GM12878 (cell line): ENCODE measurements around the gene LRIT2. TPM values are rescaled to one million over a fixed set of nuclear protein-coding genes. Genes with fewer than 3 reads are reported as not detected.

Source experiments
- ATAC-seq: fragments of 200-7000 bp; cut with Tn5 transposase; 3 replicates; pipeline ENCODE4 v1.9.1; 2020; ENCODE audit warnings: mild to moderate bottlenecking, moderate library complexity
- BruUV-seq: library from RNA; stranded (reverse); fragments of 400-500 nt; replicated peaks from 2 replicates; lab custom pipeline; 2021; lab: Mats Ljungman, UMichigan
- CTCF ChIA-PET: fragments of 300-600 bp; sonication (Branson Sonifier 250); formaldehyde crosslinking; extraction: SDS; loops from one replicate; lab custom pipeline; 2021; ENCODE audit warnings: inconsistent platforms; lab: Yijun Ruan, JAX
- POLR2A ChIA-PET: fragments of 350-600 bp; formaldehyde crosslinking; extraction: SDS; loops from one replicate; lab custom pipeline; 2021; ENCODE audit warnings: inconsistent platforms; lab: Charles Lee
- RAD21 ChIA-PET: fragments of 300-600 bp; sonication (Branson Sonifier 250); formaldehyde crosslinking; loops from one replicate; lab custom pipeline; 2023; ENCODE audit warnings: antibody characterized with exemption; ENCODE audit not compliant: unreplicated experiment; lab: Charles Lee
- SMC1A ChIA-PET: fragments of 300-600 bp; sonication (Branson Sonifier 250); formaldehyde crosslinking; loops from one replicate; lab custom pipeline; 2023; ENCODE audit not compliant: unreplicated experiment, uncharacterized antibody; lab: Charles Lee
- DNase-seq: peaks from one replicate; pipeline ENCODE4 v3.0.0-alpha.2; 2011; ENCODE audit warnings: low read depth, low spot score
- FAIRE-seq: peaks from 3 replicates; lab custom pipeline; 2011; peaks lifted over from hg19 to GRCh38; lab: Jason Lieb, UNC
- H2AFZ ChIP-seq: 2 replicates; pipeline ENCODE4 v1.6.0; 2011; ENCODE audit warnings: low read depth, low read length, control low read depth; ENCODE audit not compliant: control insufficient read depth
- H3K27ac ChIP-seq: 2 replicates; pipeline ENCODE4 v1.5.1; 2011; ENCODE audit warnings: control low read depth; ENCODE audit not compliant: control insufficient read depth, insufficient read depth
- H3K27me3 ChIP-seq, 2 experiments: replicated peaks in 1 of 2; 2 replicates each; pipeline versions ENCODE4 v1.6.0 to v1.6.1; 2011; ENCODE audit warnings: low read length in 1 of 2; ENCODE audit not compliant: control insufficient read depth in 2 of 2, insufficient read depth in 2 of 2
- H3K36me3 ChIP-seq, 2 experiments: 2 replicates each; pipeline ENCODE4 v1.5.1; 2011; ENCODE audit warnings: low read length in 1 of 2; ENCODE audit not compliant: control insufficient read depth in 2 of 2, insufficient read depth in 2 of 2
- H3K4me1 ChIP-seq: 2 replicates; pipeline ENCODE4 v1.6.1; 2011; ENCODE audit warnings: mild to moderate bottlenecking, low read length, moderate library complexity, mixed read lengths; ENCODE audit not compliant: control insufficient read depth, insufficient read depth
- H3K4me2 ChIP-seq: 2 replicates; pipeline ENCODE4 v1.6.0; 2011; ENCODE audit warnings: control low read depth; ENCODE audit not compliant: control insufficient read depth, insufficient read depth
- H3K4me3 ChIP-seq: fragments of 200-600 bp; sonication (generic); 2 replicates; pipeline ENCODE4 v1.5.1; 2016
- H3K79me2 ChIP-seq: 2 replicates; pipeline ENCODE4 v1.6.0; 2011; ENCODE audit warnings: low read length; ENCODE audit not compliant: control insufficient read depth, insufficient read depth
- H3K9ac ChIP-seq: 2 replicates; pipeline ENCODE4 v1.8.0; 2011; ENCODE audit warnings: low read length, control low read depth, mixed read lengths; ENCODE audit not compliant: control insufficient read depth, insufficient read depth
- H3K9me3 ChIP-seq: replicated peaks from 3 replicates; pipeline ENCODE4 v1.5.1; 2011; ENCODE audit warnings: mild to moderate bottlenecking, low read length; ENCODE audit not compliant: control insufficient read depth, insufficient read depth
- H4K20me1 ChIP-seq: 2 replicates; pipeline ENCODE4 v1.6.0; 2011; ENCODE audit not compliant: control insufficient read depth, insufficient read depth
- ATF2 ChIP-seq: IDR thresholded peaks from 2 replicates; pipeline ENCODE4 v1.6.1; 2012; ENCODE audit warnings: low read length, inconsistent platforms
- BHLHE40 ChIP-seq, 2 experiments: fragments of 450-650 bp in 1 of 2; IDR thresholded peaks; 2 replicates each; pipeline ENCODE4 v1.6.1; 2011 to 2017; ENCODE audit warnings: low read depth in 2 of 2, borderline replicate concordance in 1 of 2, improper control_type of control experiment in 1 of 2, low read length in 1 of 2, mild to moderate bottlenecking in 1 of 2
- HDAC6 ChIP-seq: fragments of 200-600 bp; sonication (generic); IDR thresholded peaks from one replicate; pipeline ENCODE4 v1.8.0; 2017; ENCODE audit warnings: antibody characterized with exemption; ENCODE audit not compliant: unreplicated experiment
- PKNOX1 ChIP-seq: fragments of 450-650 bp; IDR thresholded peaks from 2 replicates; pipeline ENCODE4 v1.6.1; 2016; ENCODE audit warnings: mild to moderate bottlenecking
- POLR2AphosphoS5 ChIP-seq: IDR thresholded peaks from 2 replicates; pipeline ENCODE4 v1.6.1; 2011; ENCODE audit warnings: mild to moderate bottlenecking, low read length, inconsistent platforms
- RBBP5 ChIP-seq: fragments of 200-600 bp; sonication (generic); conservative IDR thresholded peaks from 2 replicates; pipeline ENCODE4 v1.6.1; 2016
- RCOR1 ChIP-seq: conservative IDR thresholded peaks from 2 replicates; pipeline ENCODE4 v1.6.1; 2012; ENCODE audit warnings: low read depth, low read length, improper control_type of control experiment
- WRNIP1 ChIP-seq: IDR thresholded peaks from 2 replicates; pipeline ENCODE4 v1.6.1; 2011; ENCODE audit warnings: low read depth, low read length, improper control_type of control experiment, borderline replicate concordance
- ZNF207 ChIP-seq: fragments of 450-650 bp; IDR thresholded peaks from 2 replicates; pipeline ENCODE4 v1.6.1; 2014; ENCODE audit warnings: antibody characterized with exemption, mild to moderate bottlenecking, borderline replicate concordance
- WGBS: methylation state at CpG from one replicate; pipeline ENCODE4 v1.1.6; 2016; ENCODE audit warnings: low lambda C conversion rate; ENCODE audit not compliant: insufficient replicate concordance, insufficient coverage; ENCODE audit errors: missing lambda C conversion rate; 5-methylcytosine and 5-hydroxymethylcytosine counted together
- in situ Hi-C: fragments of 300-500 bp; cut with MboI; formaldehyde crosslinking; loops from 9 replicates; pipeline ENCODE4 v1.14.3; 2018; ENCODE audit warnings: mixed read lengths
- intact Hi-C: fragments of 100-400 bp; cut with micrococcal nuclease; formaldehyde crosslinking; loops from one replicate; pipeline ENCODE4 v1.14.2; 2022; ENCODE audit not compliant: unreplicated experiment
- polyA plus RNA-seq, 11 experiments: library from polyadenylated mRNA; depleted of rRNA in 4 of 11; unstranded in 6 of 11; stranded (reverse) in 5 of 11; fragments of >200 nt; fragmentation: Nextera tagmentation in 4 of 11; fragmentation: Illumina TruSeq in 1 of 11; extraction: Ambion mirVana in 4 of 11; extraction: Trizol in 1 of 11; gene quantifications; 1 replicate in 1 of 11; 2 replicates in 10 of 11; pipeline versions ENCODE4 v1.2.1 to v1.2.3, GENCODE V29; 2011 to 2016; ENCODE audit warnings: inconsistent platforms in 2 of 11, missing spikeins in 2 of 11, low read depth in 1 of 11
- total RNA-seq, 4 experiments: library from RNA; depleted of rRNA in 3 of 4; stranded (reverse); fragments of >200 nt in 3 of 4; fragmentation: Illumina TruSeq in 1 of 4; extraction: Trizol in 1 of 4; gene quantifications; 2 replicates each; pipeline versions ENCODE4 v1.2.1 to v1.2.3, GENCODE V29; 2013 to 2021
- TF ChIP-seq, protein P1 (sequence below): IDR thresholded peaks from 2 replicates; pipeline ENCODE4 v1.6.1; 2011; ENCODE audit warnings: low read depth, mild to moderate bottlenecking, low read length, moderate library complexity, borderline replicate concordance; ENCODE audit errors: extremely low read depth

The LRIT2 gene
- total and polyA plus RNA-seq, 10 of the 15 experiments (the other 5 are each of a cell fraction or from before 2014, with no cell fraction given): not detected

GRCh38 chr10:84193327-84193726 lies 32.0 kb downstream of the LRIT2 start (continued):
- TF ChIP-seq ATF2 (no peak), RCOR1 (no peak), WRNIP1 (no peak), POLR2AphosphoS5 (no peak), RBBP5 (no peak), PKNOX1 (no peak), ZNF207 (no peak)
- TF ChIP-seq, protein P1, sequence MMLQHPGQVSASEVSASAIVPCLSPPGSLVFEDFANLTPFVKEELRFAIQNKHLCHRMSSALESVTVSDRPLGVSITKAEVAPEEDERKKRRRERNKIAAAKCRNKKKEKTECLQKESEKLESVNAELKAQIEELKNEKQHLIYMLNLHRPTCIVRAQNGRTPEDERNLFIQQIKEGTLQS: no peak

DNA sequence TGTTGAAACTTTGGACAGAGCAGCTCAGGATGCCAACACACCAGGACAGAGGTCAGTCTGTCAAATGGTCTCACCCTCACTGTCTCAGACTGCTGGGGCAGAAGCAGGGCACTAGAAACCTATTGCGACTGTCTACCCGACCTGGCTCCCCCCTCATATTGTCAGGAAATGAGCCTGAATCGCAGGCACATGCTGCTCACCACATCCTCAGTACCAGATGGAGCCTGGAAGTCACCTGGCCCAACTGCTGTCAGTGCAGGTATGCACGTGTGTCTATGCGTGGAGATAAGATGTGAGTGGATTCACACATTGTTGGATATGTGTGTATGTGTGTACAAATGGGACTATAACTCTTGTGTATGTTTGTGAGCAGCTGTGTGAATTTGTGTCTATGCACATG lies 34.2 kb downstream of the LRIT2 start:
- CTCF ChIA-PET: interaction anchor here (1.1 to 28.3 kb wide), 3 partner anchors 8 to 33 kb away, joined by 3 to 788 read pairs (median 3); no protein-coding TSS in a partner anchor
- Histone ChIP-seq H3K4me2 (no peak overlapping the region), H3K79me2 (no peaks in the 10 kb centered on the region), H3K36me3 (no peaks in the 10 kb centered on the region), H3K4me1 (peaks cover 3% of the 10 kb centered on the region), H3K27me3 (peaks cover 18 to 29% of the 10 kb centered on the region in 2 experiments)
- BruUV-seq: no TSS peak
- in situ Hi-C loops: no loop called here
- SMC1A ChIA-PET: interaction anchor here (1.1 to 2.1 kb wide), 3 partner anchors 12 to 44 kb away, joined by 3 to 7 read pairs (median 5); no protein-coding TSS in a partner anchor
- POLR2A ChIA-PET: no interaction called here
- TF ChIP-seq HDAC6 (no peak), BHLHE40 (IDR thresholded peaks at IDR 0.05; ENCODE audit: borderline replicate concordance in 1 of 2, low read depth in 2 of 2, low read length in 1 of 2) (0 out of 4 replicates have a peak, but pooled peaks of 1 of the 2 experiments have one; percentile 11)
- TF ChIP-seq, all 136 proteins: peak for 1
- FAIRE-seq (no peak), ATAC-seq (no peak), DNase-seq (no peak)
- RAD21 ChIA-PET: interaction anchor here (1.1 kb wide), 1 partner anchor 17 kb away, joined by 5 read pairs; no protein-coding TSS in a partner anchor
- Histone ChIP-seq H3K9me3 (no peaks in the 10 kb centered on the region), H3K27ac (no peak overlapping the region), H2AFZ (no peak overlapping the region), H3K9ac (no peak overlapping the region), H3K4me3 (no peak overlapping the region), H4K20me1 (peaks cover 2% of the 10 kb centered on the region)
- intact Hi-C loops: no loop called here
- 15% methylated on average over 5 of the region's 5 CpGs for WGBS
